HCEC 1CT (cell line): ENCODE data around the gene CEP97.
"Not testable (repeated sequence)": the region's sequence is repeated elsewhere in the genome, so short reads cannot be mapped to it uniquely, and the experiment has no call there.

ENCODE experiments used
- DNase-seq: peaks from one replicate; pipeline ENCODE4 v3.0.0-alpha.2; 2017

Gene CEP97

GRCh38 chr3:101724329-101725193 is at the start of gene CEP97:
Gene CEP97 (plus strand): TSS chr3:101724614. CDS start chr3:101724677, 63 bp downstream.
- DNase-seq: peak; percentile 94

GRCh38 chr3:101675709-101676215 is 48.7 kb upstream of the CEP97 start:
- no peak for DNase-seq

GRCh38 chr3:101676216-101676764 is 48.1 kb upstream of the CEP97 start:
- DNase-seq: peak; percentile 94

GRCh38 chr3:101676765-101677435 is 47.5 kb upstream of the CEP97 start, which contains the start of gene ZBTB11:
Gene ZBTB11 (minus strand): TSS chr3:101677132. CDS start chr3:101676914, 218 bp downstream.
- DNase-seq: peak; percentile 100

GRCh38 chr3:101677436-101678286 is 46.8 kb upstream of the CEP97 start:
- DNase-seq: no peak

GRCh38 chr3:101678837-101679236 is 45.6 kb upstream of the CEP97 start:
- not testable (repeated sequence) for DNase-seq

GRCh38 chr3:101680466-101680865 is 43.9 kb upstream of the CEP97 start:
- no peak for DNase-seq

GRCh38 chr3:101685050-101685400 is 39.4 kb upstream of the CEP97 start:
- DNase-seq: no peak

- DNase-seq: no peak
Observed at GRCh38 chr3:101685870-101686307, 38.5 kb upstream of the CEP97 start.

GRCh38 chr3:101687142-101687931 is 37.1 kb upstream of the CEP97 start:
- DNase-seq: no peak

GRCh38 chr3:101689286-101689685 is 35.1 kb upstream of the CEP97 start:
- DNase-seq: no peak

GRCh38 chr3:101690972-101691371 is 33.4 kb upstream of the CEP97 start:
- no peak for DNase-seq

- DNase-seq: not testable (repeated sequence)
Observed at GRCh38 chr3:101691685-101692671, 32.4 kb upstream of the CEP97 start.

- DNase-seq: peak; percentile 54
Observed at GRCh38 chr3:101693540-101693939, 30.9 kb upstream of the CEP97 start.

GRCh38 chr3:101694836-101695235 is 29.6 kb upstream of the CEP97 start:
- not testable (repeated sequence) for DNase-seq

- peak; percentile 49 for DNase-seq
Observed at GRCh38 chr3:101695779-101696372, 28.5 kb upstream of the CEP97 start.

- no peak for DNase-seq
Observed at GRCh38 chr3:101701696-101702634, 22.4 kb upstream of the CEP97 start.

- DNase-seq: no peak
Observed at GRCh38 chr3:101702726-101703125, 21.7 kb upstream of the CEP97 start.

- peak; percentile 18 for DNase-seq
Observed at GRCh38 chr3:101703169-101703568, 21.2 kb upstream of the CEP97 start.
